Astrocyte (in vitro differentiated cells and primary cell): Measurements from ENCODE around the gene GPR6.

Experiments used
- EZH2 ChIP-seq: IDR thresholded peaks from 2 replicates; pipeline ENCODE4 v1.6.1; 2012; ENCODE audit warnings: mild to moderate bottlenecking, low read length, inconsistent platforms; ENCODE audit not compliant: insufficient read depth
- TF ChIP-seq, protein P1 (sequence below): IDR thresholded peaks from 2 replicates; pipeline ENCODE4 v1.5.1; 2011; ENCODE audit warnings: low read depth, mild to moderate bottlenecking, inconsistent platforms, low read length, moderate library complexity; ENCODE audit not compliant: insufficient read depth

- TF ChIP-seq, protein P1, sequence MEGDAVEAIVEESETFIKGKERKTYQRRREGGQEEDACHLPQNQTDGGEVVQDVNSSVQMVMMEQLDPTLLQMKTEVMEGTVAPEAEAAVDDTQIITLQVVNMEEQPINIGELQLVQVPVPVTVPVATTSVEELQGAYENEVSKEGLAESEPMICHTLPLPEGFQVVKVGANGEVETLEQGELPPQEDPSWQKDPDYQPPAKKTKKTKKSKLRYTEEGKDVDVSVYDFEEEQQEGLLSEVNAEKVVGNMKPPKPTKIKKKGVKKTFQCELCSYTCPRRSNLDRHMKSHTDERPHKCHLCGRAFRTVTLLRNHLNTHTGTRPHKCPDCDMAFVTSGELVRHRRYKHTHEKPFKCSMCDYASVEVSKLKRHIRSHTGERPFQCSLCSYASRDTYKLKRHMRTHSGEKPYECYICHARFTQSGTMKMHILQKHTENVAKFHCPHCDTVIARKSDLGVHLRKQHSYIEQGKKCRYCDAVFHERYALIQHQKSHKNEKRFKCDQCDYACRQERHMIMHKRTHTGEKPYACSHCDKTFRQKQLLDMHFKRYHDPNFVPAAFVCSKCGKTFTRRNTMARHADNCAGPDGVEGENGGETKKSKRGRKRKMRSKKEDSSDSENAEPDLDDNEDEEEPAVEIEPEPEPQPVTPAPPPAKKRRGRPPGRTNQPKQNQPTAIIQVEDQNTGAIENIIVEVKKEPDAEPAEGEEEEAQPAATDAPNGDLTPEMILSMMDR = no peak
- TF ChIP-seq EZH2 = no peak
Observed at GRCh38 chr6:109949281-109950065, 28.6 kb upstream of the GPR6 start.
